Bronchial epithelial cell (primary cell): ENCODE data around the gene OLFML2A. TPM values are rescaled to one million over a fixed set of nuclear protein-coding genes. Genes with fewer than 3 reads are reported as not detected.
A peak's percentile ranks its signal among the peaks of the same experiment; 100 is the strongest.

Source experiments
- DNase-seq: peaks from one replicate; pipeline ENCODE4 v3.0.0-alpha.2; 2010; ENCODE audit warnings: low read depth
- FAIRE-seq: peaks from 2 replicates; lab custom pipeline; 2011; peaks lifted over from hg19 to GRCh38; lab: Jason Lieb, UNC
- H3K27me3 ChIP-seq: 2 replicates; pipeline ENCODE4 v1.5.1; 2011; ENCODE audit warnings: low read length; ENCODE audit not compliant: control insufficient read depth, insufficient read depth
- H3K36me3 ChIP-seq: 2 replicates; pipeline ENCODE4 v1.5.1; 2011; ENCODE audit warnings: low read length; ENCODE audit not compliant: control insufficient read depth, insufficient read depth
- H3K4me3 ChIP-seq: 2 replicates; pipeline ENCODE4 v1.5.1; 2011; ENCODE audit warnings: mild to moderate bottlenecking, low read depth, low read length, control low read depth
- total RNA-seq: library from RNA; depleted of rRNA; stranded (reverse); fragments of >200 nt; gene quantifications from 2 replicates; pipeline ENCODE4 v1.2.1, GENCODE V29; 2014
- TF ChIP-seq, protein P1 (sequence below): IDR thresholded peaks from 2 replicates; pipeline ENCODE4 v1.5.1; 2011; ENCODE audit warnings: mild to moderate bottlenecking, moderate library complexity, low read length, control low read depth, inconsistent platforms; ENCODE audit not compliant: insufficient read depth, severe bottlenecking

Gene OLFML2A
- total RNA-seq, 1 donor from 2014 or later, result 4.5 TPM

DNA sequence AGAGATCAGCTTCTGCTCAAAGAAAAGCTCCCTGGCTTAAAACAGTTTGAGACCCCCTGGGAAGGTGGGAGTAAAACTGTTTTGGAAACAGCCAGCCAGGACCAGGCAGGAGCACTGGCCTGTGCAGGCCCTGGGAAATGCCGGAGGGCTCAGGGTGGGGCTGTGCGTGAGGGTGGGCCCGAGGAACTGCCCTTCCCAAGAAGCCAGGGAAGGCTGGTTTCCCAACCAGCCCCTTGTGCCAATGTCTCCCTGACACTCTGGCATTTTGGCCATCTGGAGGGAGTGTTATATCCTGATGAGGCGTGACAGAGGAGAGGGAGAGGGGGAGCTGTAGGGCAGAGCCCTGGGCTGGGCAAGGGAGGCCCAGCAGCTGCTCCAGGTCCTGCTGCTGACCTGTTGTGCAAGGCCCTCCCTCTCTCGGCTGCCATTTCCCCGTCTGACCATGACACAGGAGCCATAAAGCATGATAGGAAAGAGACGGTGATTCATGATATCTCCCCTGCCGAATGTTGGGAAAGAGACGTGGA is 16.1 kb downstream of the OLFML2A start:
- DNase-seq (no peak), FAIRE-seq (no peak)
- peaks cover 1% of the 10 kb centered on the region for H3K36me3 ChIP-seq

DNA sequence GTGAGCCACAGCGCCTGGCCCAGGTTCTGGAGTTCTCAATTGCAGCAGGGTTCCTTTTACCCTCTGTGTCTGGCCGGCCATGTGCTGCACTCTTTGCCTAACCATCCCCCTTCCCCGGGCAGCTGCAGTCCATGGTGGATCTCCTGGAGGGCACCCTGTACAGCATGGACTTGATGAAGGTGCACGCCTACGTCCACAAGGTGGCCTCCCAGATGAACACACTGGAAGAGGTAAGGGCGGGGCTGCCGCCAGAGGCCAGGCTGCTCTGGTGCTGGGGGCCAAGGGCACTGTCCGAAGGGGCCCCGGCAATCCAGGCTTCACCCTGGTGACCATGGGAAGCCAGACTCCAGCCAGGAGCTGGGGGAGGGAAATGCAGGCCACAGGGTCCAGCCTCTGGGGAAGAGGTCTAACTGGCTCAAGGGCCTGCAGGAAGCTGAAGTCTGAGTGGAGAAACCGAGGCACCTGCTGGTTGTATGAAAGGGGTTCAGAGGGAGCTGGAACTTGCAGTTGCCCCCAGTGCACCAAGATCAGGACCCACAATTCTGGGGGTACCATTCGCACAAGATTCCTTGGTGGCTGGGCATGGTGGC is 18.1 kb downstream of the OLFML2A start:
- no peaks in the 10 kb centered on the region for H3K27me3 ChIP-seq
- FAIRE-seq (no peak), DNase-seq (no peak)
- TF ChIP-seq, protein P1, sequence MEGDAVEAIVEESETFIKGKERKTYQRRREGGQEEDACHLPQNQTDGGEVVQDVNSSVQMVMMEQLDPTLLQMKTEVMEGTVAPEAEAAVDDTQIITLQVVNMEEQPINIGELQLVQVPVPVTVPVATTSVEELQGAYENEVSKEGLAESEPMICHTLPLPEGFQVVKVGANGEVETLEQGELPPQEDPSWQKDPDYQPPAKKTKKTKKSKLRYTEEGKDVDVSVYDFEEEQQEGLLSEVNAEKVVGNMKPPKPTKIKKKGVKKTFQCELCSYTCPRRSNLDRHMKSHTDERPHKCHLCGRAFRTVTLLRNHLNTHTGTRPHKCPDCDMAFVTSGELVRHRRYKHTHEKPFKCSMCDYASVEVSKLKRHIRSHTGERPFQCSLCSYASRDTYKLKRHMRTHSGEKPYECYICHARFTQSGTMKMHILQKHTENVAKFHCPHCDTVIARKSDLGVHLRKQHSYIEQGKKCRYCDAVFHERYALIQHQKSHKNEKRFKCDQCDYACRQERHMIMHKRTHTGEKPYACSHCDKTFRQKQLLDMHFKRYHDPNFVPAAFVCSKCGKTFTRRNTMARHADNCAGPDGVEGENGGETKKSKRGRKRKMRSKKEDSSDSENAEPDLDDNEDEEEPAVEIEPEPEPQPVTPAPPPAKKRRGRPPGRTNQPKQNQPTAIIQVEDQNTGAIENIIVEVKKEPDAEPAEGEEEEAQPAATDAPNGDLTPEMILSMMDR, result peak; percentile 51
- H3K4me3 ChIP-seq, result no peak overlapping the region
- H3K36me3 ChIP-seq, result peaks cover 1% of the 10 kb centered on the region

More for the DNA sequence above, 16.1 kb downstream of the OLFML2A start:
- Histone ChIP-seq H3K27me3 (no peaks in the 10 kb centered on the region), H3K4me3 (no peak overlapping the region)
- TF ChIP-seq, protein P1, result no peak

DNA sequence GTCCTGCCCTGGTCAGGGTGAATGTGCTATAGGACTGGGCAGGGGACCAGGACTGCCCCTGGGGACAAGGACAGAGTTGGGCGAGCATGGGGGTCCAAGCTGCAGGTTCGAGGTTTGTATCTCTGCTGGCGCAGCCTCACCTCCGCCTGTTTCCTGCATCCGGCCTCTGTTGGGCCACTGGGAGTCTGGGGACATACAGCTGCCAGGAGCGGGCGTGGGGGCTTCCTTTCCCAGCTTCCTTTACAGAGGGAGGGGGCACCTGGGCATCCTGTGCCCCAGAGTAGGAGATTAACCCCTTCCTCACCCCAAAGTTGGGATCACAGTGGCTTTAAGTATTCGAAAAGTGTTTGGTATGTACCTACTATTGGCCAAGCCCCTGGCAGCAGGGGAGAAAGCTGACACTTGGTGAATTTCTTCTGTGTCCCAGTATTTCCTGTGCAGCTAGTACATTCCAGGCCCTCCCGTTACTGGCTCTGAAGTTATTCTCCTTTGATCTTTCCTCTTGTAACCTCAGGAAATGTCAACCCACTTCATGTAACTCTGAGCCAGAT is 19.0 kb downstream of the OLFML2A start:
- Histone ChIP-seq H3K4me3 (no peak overlapping the region), H3K27me3 (no peaks in the 10 kb centered on the region), H3K36me3 (peaks cover 1% of the 10 kb centered on the region)
- TF ChIP-seq, protein P1, result no peak
- DNase-seq (no peak), FAIRE-seq (no peak)

DNA sequence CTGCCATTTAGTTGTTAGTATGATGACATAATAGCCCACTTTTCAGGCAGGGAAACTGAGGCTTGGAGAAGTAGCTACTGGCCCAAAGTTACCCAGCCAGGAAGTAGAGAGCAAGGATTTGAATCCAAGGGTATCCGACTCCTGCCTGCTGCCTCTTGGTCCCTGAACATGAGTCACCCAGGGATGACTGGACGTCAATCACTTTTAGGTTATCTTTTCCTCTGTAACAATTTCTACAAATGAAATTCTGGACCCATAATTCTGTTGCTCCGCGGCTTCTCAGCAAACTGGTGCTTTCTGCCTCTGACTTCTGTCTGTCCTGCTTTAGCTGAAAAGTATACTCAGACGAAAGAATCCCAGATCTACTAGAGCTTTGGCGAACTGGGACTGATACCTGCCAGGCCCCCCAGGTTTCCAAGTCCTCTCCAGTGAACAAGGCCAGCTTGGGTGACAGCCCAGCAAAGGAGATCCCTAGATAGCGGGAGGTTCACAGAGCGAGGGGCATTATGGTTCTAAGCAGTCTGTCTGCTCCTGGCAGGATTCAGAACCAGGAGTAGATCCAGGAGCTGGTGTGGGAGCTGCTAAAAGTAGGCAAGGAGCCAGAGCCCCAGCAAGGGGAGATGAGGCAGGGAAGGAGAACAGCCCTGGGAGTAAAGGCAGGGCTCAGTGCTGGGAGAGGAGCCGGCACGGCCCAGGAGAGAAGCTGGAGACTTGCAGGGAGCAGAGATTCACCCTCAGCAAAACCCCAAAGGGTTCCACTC is 20.6 kb downstream of the OLFML2A start:
- TF ChIP-seq, protein P1, result no peak
- Histone ChIP-seq H3K4me3 (no peak overlapping the region), H3K27me3 (no peaks in the 10 kb centered on the region), H3K36me3 (peaks cover under 1% of the 10 kb centered on the region)
- DNase-seq (no peak), FAIRE-seq (no peak)

DNA sequence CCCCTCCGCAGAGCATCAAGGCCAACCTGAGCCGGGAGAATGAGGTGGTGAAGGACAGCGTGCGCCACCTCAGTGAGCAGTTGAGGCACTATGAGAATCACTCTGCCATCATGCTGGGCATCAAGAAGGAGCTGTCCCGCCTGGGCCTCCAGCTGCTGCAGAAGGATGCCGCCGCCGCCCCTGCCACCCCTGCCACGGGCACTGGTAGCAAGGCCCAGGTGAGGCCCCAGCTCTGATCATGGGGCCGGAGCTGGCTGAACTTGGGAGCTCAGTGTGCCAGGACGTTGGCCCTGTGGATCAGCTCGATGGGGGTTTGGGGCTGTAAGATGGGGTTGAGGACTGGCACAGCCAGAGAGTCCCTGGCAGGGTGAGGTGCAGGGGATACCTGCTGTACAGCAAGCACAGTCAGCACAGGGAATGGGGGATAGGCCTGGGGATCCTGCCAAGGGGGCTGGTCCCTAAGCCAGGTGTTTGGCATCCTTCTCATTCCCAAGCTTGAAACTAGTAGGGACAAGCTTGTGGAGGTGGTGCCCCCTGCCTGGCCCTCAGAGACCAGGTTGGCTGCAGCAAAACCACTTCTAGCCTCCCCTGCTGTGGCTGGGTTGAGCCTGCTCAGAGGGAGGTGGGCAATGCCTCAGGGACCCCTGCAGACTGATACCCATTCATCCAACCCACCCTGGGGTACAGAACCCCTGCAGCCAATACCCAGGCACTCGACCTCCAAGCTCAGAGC is 22.5 kb downstream of the OLFML2A start:
- DNase-seq (no peak), FAIRE-seq (no peak)
- TF ChIP-seq, protein P1, result no peak
- H3K27me3 ChIP-seq, result no peaks in the 10 kb centered on the region
- H3K36me3 ChIP-seq, result no peaks in the 10 kb centered on the region
- no peak overlapping the region for H3K4me3 ChIP-seq
